TTC549 (cell line): ENCODE measurements around the gene MCCC1.
"Not testable (repeated sequence)": the region's sequence is repeated elsewhere in the genome, so short reads cannot be mapped to it uniquely, and the experiment has no call there.

Experiments
- FAIRE-seq: peaks from 2 replicates; lab custom pipeline; 2012; peaks lifted over from hg19 to GRCh38; lab: Jason Lieb, UNC

MCCC1 gene

GRCh38 chr3:183044547-183045229 is 54.6 kb downstream of the MCCC1 start:
- FAIRE-seq: no peak

- no peak for FAIRE-seq
Observed at GRCh38 chr3:183038757-183039156, 60.5 kb downstream of the MCCC1 start.

- no peak for FAIRE-seq
Observed at GRCh38 chr3:183038221-183038620, 61.1 kb downstream of the MCCC1 start.

- no peak for FAIRE-seq
Observed at GRCh38 chr3:183033746-183034145, 65.5 kb downstream of the MCCC1 start.

GRCh38 chr3:183032880-183033555 is 66.3 kb downstream of the MCCC1 start:
- no peak for FAIRE-seq

- no peak for FAIRE-seq
Observed at GRCh38 chr3:183031826-183032225, 67.5 kb downstream of the MCCC1 start.

- no peak for FAIRE-seq
Observed at GRCh38 chr3:183028416-183028815, 70.9 kb downstream of the MCCC1 start.

- FAIRE-seq: no peak
Observed at GRCh38 chr3:183027276-183027675, 72.0 kb downstream of the MCCC1 start.

GRCh38 chr3:183022936-183023516 is 76.3 kb downstream of the MCCC1 start:
- FAIRE-seq: no peak

GRCh38 chr3:183018421-183019192 is 80.7 kb downstream of the MCCC1 start:
- FAIRE-seq: no peak

GRCh38 chr3:183015185-183015584 is 84.1 kb downstream of the MCCC1 start:
- no peak for FAIRE-seq

GRCh38 chr3:183013856-183014255 is 85.4 kb downstream of the MCCC1 start:
- FAIRE-seq: no peak

GRCh38 chr3:183013074-183013473 is 86.2 kb downstream of the MCCC1 start:
- FAIRE-seq: no peak

- FAIRE-seq: no peak
Observed at GRCh38 chr3:183008800-183009199, 90.5 kb downstream of the MCCC1 start.

- FAIRE-seq: no peak
Observed at GRCh38 chr3:183008303-183008702, 91.0 kb downstream of the MCCC1 start.

GRCh38 chr3:183006396-183007002 is 92.8 kb downstream of the MCCC1 start:
- no peak for FAIRE-seq

GRCh38 chr3:182999767-183000166 is 99.5 kb downstream of the MCCC1 start:
- no peak for FAIRE-seq

GRCh38 chr3:182993486-182994201 is 105.7 kb downstream of the MCCC1 start:
- FAIRE-seq: not testable (repeated sequence)

GRCh38 chr3:182989566-182989965 is 109.7 kb downstream of the MCCC1 start:
- FAIRE-seq: no peak

- no peak for FAIRE-seq
Observed at GRCh38 chr3:182986021-182986420, 113.3 kb downstream of the MCCC1 start.

GRCh38 chr3:182983876-182984275 is 115.4 kb downstream of the MCCC1 start:
- no peak for FAIRE-seq

- FAIRE-seq: no peak
Observed at GRCh38 chr3:182981038-182981380, 118.3 kb downstream of the MCCC1 start.
